Ureter (tissue), 1 donor: ENCODE results near the gene WDR47. TPM values are rescaled to one million over a fixed set of nuclear protein-coding genes. Genes with fewer than 3 reads are reported as not detected.

Experiments
- DNase-seq: peaks from one replicate; pipeline ENCODE4 v3.0.0-alpha.2; 2020; ENCODE audit warnings: low spot score
- total RNA-seq: library from RNA; stranded (reverse); gene quantifications from one replicate; pipeline ENCODE4 v1.2.4, GENCODE V29; 2023
- donor health status: DM: yes; HTN: yes; CAD: no.

Gene WDR47
- total RNA-seq, result 18.8 TPM

DNA sequence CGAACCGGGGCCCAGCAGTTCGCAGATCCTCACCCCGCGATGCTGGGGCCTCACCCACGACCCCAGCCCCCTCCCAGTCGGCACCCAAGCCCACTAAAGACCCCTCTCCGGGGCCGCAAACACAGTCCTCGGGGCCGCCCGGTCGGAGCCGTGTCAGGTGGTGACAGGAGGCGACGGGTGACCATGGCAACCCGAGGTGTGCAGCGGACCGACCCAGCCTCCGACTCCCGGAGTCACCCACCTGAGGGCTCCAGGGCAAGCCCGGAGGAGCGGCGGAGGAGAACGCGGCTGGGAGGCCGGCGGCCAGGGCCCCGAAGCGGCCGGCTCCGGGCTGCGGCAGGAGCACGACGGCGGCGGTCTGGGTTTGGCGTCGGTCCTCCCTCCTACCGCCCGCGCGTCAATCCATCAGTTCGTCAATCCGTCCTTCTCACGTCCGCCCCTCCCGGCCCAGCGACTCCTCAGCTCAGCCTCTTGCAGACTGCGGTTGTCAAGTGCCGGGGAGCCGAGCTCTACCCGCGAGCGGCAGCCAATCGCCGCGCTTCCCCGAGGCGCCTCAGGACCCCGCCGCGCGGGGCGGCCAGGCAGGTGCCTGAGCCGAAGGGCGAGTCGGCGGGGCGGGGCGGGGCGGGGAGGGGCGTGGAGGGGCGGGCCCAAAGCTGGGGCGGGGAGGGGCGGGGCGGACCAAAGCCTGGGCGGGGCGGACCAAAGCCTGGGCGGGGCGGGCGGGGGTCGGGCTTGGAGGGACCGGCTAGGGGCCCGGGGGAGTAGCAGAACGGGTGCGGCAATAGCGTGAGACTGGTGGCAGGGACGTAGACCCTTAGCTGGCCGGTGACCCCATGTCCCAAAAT lies at the start of gene WDR47:
WDR47 (minus strand) TSS at position 482 of the 848 bp plus-strand sequence. CDS start 18,590 bp downstream, outside the sequence.
- peak; percentile 94 for DNase-seq

DNA sequence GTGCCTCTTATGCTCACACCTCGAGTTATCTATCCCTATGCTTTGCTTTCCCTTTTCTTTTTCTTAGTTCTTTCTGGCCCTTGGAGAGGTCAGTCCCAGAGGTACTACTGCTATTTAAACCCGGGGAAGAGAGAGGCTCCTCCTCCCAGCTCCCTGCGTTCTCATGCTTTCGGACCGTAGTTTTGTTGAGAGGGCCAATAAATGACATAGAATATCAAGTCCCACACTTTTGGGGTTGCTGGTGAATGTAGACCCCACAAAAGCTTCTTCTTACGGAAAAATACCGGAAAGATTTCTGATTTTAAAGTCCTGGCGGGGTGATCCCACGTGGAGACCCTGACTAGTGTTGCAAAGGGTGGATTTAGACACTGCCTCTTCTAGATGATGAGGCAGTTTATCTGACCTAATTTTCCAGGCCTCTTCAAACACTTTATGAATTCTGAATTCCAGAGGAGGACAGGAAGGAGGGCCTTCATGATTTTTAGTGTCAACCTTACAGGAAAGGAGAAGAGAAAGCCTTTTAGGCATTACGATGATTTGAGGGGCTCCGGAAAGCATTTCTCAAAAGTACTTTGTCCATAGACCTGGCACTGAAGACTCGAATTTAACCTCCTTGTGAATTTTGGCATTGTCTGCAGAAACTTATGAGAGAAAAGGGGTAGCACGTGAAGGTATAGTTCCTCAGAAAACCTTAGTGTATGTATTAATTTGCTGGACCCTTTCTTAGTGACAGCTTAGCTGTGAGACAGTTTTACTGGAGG lies 49.4 kb upstream of the WDR47 start:
- DNase-seq, result no peak

DNA sequence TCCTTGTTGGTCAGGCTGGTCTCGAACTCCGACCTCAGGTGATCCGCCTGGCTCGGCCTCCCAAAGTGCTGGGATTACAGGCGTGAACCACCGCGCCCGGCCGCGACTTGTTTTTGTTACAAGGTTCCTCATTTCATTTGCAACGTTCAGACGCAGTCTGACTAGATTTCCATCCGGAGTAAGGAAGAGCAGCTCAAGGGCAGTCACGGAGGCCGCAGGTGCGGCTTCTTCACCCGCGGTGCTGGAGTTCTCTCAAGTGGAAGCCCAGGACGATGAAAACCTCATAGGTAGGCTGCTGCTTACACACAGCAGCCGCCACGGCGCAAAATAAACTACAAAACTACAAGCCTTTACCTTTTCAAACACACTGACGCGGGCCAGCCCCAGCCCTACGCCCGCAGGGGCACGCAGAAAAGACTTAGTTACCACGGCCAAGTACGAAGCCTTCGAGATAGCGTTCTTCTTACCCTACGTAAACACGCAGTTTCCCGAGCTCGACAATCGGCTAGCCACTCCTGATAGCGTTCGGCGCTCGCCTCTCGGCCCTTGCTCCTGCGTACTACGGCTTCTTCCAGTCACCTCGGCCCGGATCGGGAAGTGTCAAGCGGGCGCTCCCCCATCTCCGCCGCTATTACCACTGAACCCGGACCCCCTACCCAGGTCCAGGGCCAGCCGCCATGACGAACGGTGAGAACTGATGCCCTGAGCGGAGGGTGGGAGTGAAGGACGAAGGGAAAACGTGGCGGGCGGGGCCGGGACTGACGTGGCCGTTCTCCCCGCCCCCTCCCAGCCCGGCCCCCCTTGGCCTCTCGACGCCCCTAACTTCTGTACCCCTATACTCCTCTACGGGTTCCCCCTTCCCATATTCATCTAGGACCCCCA lies 48.5 kb upstream of the WDR47 start, which contains the start of gene TMEM167B:
TMEM167B (plus strand) TSS at position 569 of the 882 bp plus-strand sequence; CDS start at position 678, 109 bp downstream.
- peak; percentile 92 for DNase-seq

DNA sequence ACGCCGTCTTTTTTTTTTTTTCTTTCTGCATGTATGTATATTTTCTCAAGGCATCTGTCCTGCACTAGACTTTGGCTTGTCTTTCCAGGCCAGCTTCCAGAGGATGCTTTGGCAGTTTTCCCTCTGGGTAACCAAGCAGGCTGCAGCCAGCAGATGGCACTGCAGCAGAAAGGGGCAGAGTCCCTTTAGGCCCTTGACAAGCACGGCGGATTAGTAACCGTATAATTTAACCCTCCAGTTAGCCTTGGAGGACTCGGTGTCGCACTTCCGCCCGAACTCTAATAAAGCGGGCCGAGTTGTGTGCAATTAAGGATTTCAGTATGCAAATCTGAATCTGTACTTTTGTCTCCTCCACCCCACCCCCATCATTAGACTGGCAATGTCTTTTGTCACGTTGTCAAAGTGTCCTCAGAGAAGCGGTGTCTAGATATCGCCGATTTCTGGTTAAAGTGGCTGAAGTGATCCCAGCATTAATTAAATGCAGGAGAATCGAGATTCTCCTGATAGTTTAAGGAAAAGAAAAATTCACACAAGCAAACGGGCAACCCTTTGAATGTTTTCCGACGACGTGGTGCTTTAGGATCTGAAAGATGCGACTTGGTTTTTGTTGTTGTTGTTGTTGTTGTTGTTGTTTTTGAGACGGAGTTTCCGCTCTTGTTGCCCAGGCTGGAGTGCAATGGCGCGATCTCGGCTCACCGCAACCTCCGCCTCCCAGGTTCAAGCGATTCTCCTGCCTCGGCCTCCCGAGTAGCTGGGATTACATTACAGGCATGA lies 47.5 kb upstream of the WDR47 start:
- DNase-seq, result no peak

DNA sequence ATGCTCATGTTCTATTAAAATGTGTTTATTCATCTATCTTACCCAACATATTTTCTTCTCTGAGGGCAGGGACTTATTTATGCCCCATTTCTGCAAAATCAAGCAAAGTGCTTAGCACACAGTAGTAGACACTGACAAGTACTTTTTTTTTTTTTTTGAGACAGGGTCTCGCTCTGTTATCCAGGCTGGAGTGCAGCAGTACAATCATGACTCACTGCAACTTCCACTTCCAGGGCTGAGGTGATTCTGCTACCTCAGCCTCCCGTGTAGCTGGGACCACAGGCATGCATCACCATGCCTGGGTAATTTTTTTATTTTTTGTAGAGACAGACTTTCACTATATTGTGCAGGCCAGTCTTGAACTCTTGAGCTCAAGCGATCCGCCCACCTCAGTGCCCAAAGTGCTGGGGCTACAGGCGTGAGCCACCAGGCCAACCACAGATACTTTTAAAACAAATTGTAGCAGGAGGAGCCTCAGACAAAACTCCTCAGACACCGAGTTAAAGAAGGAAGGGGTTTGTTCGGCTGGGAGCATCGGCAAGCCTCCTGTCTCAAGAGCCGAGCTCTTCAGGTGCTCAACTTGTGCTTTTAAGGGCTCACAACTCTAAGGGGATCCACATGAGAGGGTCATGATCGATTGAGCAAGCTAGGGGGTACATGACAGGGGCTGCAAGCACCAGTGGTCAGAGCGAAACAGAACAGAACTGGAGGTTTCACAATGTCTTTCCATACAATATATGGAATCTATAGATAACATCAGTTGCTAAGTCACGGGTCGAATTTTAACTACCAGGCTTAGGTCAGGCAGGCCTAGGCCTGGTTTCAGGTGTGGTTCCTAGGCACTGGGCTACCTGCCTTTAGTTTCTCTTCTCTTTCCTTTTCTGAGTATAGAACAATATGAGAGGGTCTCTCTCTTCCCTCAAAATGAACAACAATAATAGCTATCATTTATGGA lies 42.9 kb upstream of the WDR47 start:
- no peak for DNase-seq

DNA sequence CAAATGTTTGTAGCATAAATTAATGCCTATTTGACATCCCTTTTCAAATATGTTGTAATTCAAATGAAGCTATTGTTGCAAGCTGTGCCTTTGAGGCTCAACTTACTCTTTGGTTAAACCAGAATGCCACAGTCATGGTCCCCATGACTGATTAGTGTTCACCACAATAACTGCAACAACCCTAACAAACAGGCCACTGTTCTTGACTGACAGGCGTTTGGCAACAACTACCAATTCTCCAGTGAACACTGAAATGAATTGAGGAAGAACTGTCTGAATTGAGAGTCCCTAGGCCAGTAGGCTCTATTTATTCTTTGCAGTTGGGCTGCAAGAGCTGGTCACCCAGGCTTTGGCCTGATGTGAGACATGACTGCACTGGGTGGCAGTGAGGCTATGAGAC lies 42.0 kb upstream of the WDR47 start:
- DNase-seq, result no peak

DNA sequence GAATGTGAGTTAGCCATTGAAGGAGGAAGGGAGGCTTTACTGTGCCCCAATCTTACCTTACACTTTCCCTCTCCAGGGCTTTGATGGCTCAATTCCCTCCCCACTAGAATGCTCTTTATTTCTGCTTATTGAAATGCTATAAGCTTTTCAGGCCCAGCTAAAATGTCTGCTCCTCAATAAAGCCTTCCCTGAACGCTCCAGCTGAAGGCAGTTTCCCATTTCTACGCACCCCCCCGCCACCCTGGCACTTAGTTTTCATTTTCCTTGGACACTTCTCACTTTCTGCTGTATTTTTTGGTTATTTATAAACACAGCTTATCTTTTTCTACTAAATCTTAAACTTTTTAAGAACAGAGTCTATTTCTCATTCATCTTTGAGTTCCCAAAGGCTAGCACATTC lies 41.6 kb upstream of the WDR47 start:
- no peak for DNase-seq

DNA sequence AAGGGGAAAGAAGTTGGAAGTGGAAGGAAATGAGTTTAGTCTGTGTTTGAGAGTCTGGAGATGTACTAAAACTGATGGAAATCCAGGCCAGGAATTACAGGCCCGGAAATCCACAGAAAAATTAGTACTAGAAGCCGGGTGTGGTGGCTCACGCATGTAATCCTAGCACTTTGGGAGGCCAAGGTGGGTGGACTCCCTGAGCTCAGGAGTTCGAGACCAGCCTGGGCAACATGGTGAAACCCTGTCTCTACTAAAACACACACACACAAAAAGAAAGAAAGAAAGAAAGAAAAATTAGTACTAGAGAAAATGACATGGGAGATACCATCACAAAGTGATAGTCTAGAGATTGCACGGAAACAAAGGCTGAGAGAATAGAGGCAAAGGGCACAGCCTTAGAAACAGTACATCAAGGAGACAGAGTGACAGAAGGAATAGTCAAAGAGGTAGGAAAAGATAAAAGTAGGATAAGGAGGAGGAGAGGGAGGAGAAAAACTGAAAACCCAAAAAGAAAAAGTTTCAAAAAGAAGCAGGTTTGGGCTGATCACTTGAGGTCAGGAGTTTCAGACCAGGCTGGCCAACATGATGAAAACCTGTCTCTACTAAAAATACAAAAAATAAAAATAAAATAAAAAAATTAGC lies 38.7 kb upstream of the WDR47 start:
- DNase-seq, result no peak

DNA sequence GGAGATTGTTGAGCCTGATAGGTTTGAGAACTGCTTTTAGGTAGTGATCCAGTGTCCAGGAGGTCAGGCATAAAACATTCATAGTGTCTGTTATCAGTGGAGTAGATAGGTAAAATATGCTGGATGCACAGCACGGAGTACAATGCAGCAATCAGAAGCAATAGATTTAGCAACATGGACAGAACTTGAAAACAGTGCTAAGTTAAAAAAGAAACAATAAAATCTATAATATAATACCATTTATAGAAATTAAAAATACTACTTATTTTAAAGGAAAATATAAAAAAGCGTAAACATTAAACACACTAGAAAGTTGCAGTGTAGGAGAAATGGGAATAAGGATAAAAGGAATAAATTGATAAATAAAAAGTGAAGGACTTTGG lies 37.3 kb upstream of the WDR47 start:
- no peak for DNase-seq

DNA sequence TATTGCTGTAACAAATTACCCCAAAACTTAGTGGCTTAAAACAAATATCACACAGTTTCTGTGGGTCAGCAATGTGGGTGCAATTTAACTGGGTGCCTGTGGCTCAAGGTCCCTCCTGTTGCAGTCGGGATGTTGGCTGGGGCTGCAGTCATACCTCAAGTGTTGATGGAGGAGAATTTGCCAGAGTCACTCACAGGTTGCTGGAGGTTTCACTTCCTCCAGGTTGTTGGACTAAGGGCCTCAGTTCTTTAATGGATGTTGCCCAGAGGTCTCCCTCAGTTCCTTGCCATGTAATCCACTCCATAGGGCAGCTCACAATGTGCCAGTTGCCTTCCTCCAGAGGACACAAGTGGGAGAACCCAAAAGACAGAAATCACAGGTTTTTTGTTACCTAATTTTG lies 36.4 kb upstream of the WDR47 start:
- DNase-seq, result no peak

DNA sequence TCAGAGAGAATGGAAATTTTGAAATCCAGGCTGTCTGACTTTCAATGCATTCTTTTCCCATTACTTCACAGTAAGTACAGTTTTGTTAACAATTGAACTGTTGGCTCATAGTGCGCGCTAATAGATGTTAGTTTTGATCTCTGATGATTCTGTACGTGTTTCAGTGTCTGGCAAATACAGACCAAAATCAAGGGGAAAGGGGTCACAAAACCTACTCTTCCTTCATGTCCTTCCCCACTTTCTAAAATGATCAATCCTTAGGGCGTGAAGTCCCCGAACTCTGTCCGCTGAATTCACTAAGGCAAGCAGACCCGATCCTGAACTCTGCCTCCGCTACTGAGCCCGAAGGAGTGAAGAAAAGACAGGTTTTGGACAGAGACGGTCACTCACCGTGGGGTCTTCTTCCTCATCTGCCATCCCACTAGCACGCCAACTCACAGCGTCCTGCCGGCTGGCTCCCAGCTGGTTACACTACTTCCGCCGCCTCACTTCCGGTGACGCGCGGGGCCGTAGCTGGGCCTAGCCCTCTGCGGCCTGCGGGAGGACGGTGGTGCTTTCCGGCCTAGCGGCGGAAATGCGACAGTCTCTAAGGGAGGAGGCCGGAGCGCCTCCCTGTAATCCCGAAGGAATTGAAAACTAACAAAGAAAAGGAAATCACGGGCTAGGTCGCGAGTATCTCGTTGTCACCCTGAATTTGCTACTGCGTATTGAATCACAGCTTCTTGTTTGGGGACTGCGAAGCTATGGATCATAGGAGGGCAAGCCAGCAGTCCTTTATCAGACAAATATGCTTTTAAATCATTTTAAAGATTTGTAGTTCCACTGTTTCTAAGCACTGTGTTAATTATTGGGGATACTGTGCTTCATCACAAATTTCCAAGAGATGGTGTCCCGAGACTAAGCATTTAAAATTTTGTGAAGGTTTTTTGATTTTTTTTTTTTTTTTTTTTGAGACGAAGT lies 33.9 kb upstream of the WDR47 start, which contains the start of gene TAF13:
TAF13 (minus strand) TSS at position 473 of the 960 bp plus-strand sequence; CDS start at position 417, 56 bp downstream.
- peak; percentile 94 for DNase-seq

DNA sequence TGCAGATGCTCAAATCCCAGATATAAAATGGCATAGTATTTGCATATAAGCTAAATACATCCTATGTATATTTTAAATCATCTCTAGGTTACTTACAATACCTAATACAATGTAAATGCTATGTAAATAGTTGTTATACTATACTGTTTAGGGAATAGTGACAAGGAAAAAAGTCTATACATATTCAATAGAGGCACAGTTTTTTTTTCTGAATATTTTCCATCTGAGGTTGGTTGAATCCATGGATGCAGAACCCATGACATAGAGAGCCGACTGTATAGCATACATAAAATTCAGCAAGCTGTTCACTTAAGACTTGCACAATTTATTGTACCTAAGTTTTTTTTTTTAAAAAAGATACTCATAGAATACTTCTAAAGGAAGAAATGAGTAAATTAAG lies 27.4 kb upstream of the WDR47 start:
- no peak for DNase-seq

DNA sequence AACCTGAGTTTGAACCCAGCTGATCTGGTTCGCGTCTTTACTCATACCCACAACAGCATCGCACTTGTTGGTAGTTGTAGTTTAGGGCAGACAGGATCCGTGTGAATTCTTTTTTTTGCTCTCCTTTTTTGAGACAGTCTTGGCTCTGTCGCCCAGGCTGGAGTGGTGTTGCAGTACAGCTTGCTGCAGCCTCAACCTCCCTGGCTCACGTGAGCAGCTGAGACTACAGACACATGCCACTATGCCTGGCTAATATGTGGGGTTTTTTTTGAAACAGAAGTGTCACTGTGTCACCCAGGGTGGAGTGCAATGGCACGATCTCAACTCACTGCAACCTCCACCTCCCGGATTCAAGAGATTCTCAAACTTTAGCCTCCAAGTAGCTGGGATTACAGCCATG lies 26.0 kb upstream of the WDR47 start:
- no peak for DNase-seq

DNA sequence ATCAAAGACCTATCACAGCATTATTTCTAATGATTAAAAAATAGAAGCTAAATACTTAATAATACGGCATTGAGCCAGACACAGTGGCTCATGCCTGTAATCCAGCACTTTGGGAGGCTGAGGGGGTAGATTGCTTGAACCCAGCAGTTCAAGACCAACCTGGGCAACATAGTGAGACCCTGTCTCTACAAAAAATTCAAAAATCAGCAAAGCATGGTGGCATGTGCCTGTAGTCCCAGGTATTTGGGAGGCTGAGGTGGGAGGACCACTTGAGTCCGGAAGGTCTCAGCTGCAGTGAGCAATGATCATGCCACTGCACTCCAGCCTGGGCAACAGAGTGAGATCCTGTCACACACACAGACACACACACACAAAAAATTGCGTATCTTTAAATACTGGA lies 23.2 kb upstream of the WDR47 start:
- no peak for DNase-seq

DNA sequence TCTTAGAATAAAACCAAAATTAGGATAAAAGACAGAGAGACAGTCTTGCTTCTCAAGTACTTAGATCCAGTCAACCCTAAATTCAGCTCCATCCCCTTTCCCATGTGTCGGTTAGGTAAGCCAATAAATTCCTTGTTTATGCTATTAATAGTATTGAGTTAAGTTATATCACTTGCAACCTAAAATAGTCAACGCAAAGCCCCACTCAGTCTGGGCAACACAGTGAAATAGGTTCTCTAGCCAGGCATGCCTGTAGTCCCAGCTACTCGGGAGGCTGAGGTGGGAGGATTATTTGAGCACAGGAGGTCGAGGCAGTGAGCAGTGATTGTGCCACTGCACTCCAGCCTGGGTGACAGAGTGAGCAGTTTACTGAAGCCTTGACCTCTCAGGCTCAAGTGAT lies 19.3 kb upstream of the WDR47 start:
- no peak for DNase-seq

DNA sequence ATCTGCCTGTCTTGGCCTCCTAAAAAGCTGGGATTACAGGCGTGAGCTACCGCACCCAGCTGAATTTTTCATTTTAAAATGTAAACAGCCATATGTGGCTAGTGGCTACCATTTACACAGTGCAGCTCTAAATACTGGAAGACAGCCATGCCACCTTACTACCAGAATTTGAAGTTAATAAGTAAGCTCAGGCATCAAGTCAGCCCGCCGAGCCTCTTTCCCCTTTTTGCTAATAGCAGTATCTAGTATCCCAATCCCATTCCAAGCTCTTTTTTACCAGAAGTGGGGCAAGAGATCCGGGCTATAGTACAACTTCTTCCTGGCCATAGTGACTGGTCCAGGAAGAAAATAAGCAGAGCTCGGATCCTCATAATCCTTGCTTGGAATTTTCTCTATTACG lies 18.8 kb upstream of the WDR47 start:
- no peak for DNase-seq

DNA sequence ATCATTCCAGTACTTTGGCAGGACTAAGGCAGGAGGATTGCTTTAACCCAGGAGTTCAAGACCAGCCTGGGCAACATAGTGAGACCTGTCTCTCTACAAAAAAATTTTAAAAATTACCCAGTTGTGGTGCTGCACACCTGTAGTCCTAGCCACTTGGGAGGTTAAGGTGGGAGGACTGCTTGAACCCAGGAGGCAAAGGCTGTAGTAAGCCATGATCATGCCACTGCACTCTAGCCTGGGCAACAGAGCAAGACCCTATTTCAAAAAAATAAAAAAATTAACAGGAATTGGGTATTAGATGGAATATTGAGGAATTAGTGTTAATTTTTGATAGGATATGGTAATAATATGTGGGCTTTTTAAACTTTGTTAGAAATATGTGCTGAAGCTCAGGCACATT lies 17.1 kb upstream of the WDR47 start:
- DNase-seq, result no peak

DNA sequence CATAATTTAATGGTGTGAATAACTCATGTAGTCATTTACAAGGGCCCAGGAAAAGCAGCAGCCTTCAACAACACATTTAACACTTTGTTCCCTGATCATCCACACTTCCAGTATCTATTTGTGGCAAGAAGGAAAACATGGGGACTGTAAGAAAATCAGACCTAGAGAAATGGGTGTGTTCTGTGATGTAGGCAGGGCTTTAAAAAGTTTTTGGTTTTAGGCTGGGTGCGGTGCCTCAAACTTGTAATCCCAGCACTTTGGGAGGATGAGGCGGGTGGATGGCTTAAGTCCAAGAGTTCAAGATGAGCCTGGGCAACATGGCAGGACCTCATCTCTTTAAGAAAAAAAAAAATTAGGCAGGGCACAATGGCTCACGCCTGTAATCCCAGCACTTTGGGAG lies 14.2 kb upstream of the WDR47 start:
- DNase-seq, result no peak
